GM19467 (cell line): Measurements from ENCODE around the gene TSHZ3.

ENCODE experiments used
- ATAC-seq: cut with Tn5 transposase; IDR thresholded peaks from one replicate; pipeline ENCODE4 v1.9.1; 2021; ENCODE audit warnings: mild to moderate bottlenecking, moderate library complexity; ENCODE audit not compliant: unreplicated experiment

The TSHZ3 gene

DNA sequence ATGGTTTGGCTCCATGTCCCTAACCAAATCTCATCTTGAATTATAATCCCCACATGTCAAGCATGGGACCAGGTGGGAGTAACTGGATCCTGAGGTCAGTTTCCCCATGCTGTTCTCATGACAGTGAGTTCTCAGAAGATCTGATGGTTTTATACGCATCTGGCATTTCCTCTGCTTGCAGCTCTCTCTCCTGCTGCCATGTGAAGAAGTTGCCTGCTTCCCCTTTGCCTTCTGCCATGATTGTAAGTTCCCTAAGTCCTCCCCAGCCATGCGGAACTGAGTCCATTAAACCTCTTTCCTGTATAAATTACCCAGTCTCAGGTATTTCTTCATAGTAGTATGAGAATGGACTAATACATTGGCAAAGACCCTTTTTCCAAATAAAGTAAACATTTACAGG is 96.8 kb downstream of the TSHZ3 start:
- no peak for ATAC-seq

GRCh38 chr19:31249217-31249616 is 100.0 kb downstream of the TSHZ3 start:
- ATAC-seq = no peak

GRCh38 chr19:31235806-31236205 is 113.4 kb downstream of the TSHZ3 start:
- no peak for ATAC-seq

- ATAC-seq = no peak
These were observed 115.9 kb downstream of the TSHZ3 start for GRCh38 chr19:31233295-31233800.

DNA sequence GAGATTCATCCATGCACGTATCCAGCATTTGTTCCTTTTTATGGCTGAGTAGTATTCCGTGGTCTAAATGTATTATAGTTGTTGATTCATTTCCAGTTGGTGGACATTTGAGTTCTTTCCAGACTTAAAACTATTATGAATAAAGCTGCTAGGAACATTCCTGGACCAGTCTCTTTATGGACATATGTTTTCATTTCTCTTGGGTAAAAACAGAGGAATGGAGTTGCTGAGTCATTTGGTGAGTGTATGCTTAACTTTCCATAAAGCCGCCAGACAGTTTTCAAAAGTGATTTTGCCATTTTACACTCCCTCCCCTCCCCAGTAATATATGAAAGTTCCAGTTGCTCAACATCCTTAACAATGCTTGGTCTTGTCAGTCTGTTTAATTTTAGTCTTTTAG is 116.4 kb downstream of the TSHZ3 start:
- ATAC-seq = no peak

GRCh38 chr19:31232180-31232579 is 117.1 kb downstream of the TSHZ3 start:
- ATAC-seq = no peak

- no peak for ATAC-seq
These were observed 118.0 kb downstream of the TSHZ3 start for GRCh38 chr19:31231237-31231636.

GRCh38 chr19:31226151-31226935 is 122.9 kb downstream of the TSHZ3 start:
- ATAC-seq = no peak
